ENCODE data around the gene EXOC6B.

Gene EXOC6B

DNA sequence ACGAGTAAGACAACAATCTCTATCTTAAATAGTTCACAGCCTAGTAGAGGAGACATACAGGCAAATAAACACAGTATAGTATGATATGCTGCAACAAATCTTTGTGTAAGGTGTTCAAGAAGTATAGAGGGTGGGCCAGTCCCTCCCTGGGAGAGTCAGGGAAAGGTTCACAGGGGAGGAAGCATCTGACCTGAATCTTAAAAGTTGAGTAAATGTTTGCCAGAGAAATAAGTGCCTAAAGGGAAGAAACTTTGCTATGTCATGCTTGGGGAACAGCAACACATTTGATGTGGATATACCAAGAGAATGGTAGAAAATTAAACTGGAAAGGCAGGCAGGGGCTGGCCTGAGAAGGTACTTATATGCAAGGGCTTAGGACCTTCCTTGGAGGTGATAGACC lies 552.4 kb downstream of the EXOC6B start:
- DNase-seq, result no peak
- Histone ChIP-seq H3K36me3 (replicated peaks; ENCODE audit: insufficient read depth, low read length) (no peaks in the 10 kb centered on the region), H3K27ac (ENCODE audit: low read length) (no peak overlapping the region), H4K20me1 (ENCODE audit: insufficient read depth, low read length) (no peaks in the 10 kb centered on the region), H3K9ac (ENCODE audit: low read length) (no peak overlapping the region), H3K27me3 (replicated peaks; ENCODE audit: insufficient read depth, low read length) (no peaks in the 10 kb centered on the region), H3F3A (ENCODE audit: insufficient read depth, low read length) (no peaks in the 10 kb centered on the region), H3K4me1 (ENCODE audit: low read length) (no peaks in the 10 kb centered on the region), H3K9me2 (replicated peaks; ENCODE audit: insufficient read depth, low read length) (no peaks in the 10 kb centered on the region), H3K79me2 (ENCODE audit: low read length) (no peaks in the 10 kb centered on the region), H3K4me3 (ENCODE audit: low read length) (no peak overlapping the region), H3K4me2 (ENCODE audit: low read depth, low read length) (no peak overlapping the region), H3K9me3 (replicated peaks; ENCODE audit: insufficient read depth, low read length) (no peaks in the 10 kb centered on the region), H2AFZ (ENCODE audit: low read length) (no peak overlapping the region)
- no peak for TF ChIP-seq EZH2phosphoT487 (IDR thresholded peaks at IDR 0.05; ENCODE audit: low read length)
- TF ChIP-seq EZH2 (optimal IDR thresholded peaks at IDR 0.05; ENCODE audit: low read depth, low read length), result no peak
- TF ChIP-seq, protein P1, sequence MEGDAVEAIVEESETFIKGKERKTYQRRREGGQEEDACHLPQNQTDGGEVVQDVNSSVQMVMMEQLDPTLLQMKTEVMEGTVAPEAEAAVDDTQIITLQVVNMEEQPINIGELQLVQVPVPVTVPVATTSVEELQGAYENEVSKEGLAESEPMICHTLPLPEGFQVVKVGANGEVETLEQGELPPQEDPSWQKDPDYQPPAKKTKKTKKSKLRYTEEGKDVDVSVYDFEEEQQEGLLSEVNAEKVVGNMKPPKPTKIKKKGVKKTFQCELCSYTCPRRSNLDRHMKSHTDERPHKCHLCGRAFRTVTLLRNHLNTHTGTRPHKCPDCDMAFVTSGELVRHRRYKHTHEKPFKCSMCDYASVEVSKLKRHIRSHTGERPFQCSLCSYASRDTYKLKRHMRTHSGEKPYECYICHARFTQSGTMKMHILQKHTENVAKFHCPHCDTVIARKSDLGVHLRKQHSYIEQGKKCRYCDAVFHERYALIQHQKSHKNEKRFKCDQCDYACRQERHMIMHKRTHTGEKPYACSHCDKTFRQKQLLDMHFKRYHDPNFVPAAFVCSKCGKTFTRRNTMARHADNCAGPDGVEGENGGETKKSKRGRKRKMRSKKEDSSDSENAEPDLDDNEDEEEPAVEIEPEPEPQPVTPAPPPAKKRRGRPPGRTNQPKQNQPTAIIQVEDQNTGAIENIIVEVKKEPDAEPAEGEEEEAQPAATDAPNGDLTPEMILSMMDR (IDR thresholded peaks at IDR 0.05; ENCODE audit: low read length), result no peak

DNA sequence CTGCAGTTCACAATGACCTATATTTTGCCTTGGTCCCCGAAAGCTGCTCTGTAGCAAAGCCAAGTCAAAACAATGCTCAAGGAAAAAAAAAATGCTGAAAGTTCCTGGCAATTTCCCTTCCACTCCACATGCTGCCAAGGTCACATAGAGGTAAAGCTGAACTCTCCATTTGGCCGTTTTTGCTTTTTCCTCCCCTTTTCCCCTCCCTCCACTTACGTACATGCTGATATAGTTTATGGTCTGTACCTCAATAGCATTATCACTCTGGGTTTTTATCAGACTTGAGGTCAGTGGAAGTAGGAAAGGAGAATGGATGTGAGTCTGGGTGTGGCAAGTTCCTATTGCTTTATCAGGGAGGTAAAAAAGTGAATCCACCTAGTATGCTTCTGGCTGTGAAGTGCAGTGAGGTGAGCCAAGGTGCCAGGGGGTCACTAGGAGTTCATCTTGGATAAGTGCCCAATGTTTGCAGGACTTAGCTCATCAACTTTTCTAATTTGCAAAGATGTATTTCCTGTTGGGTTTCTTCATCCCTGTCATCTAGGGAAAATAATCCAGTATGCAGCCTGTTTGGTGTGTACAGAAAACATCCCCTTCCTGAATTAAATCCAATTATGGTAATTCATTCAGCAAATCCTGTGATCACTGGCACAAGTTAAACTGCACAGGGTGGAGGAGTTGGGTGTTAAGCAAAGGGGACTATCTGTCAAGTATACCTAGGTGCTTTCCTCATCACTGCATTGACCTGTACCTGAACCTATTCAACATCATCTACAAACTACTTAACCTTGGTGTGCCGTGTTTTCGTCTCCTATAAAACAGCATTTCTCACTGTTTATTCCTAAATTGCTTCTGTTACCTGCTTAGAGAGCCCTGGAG lies 553.8 kb downstream of the EXOC6B start:
- no peaks in the 10 kb centered on the region for H3K4me1 ChIP-seq (ENCODE audit: low read length)
- DNase-seq, result no peak

DNA sequence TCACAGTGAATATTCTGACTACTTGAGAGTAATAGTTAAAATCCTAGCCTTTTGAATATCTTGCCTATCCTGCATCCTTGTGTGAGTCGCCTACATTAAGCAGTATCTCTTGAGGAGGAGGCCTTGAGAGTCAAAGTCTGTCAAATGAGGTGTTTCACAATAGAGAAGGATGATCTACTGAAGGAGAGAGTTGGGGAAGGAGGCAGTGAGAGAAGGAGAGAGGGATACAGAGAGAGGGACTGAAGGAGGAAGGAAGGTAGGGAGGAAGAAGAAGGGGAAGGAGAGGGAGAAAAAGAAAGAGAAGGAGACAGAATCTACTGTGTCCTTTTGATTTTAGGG lies 554.6 kb downstream of the EXOC6B start:
- Histone ChIP-seq H3K36me3 (replicated peaks; ENCODE audit: insufficient read depth, low read length) (no peaks in the 10 kb centered on the region), H4K20me1 (ENCODE audit: insufficient read depth, low read length) (no peaks in the 10 kb centered on the region), H3K4me2 (ENCODE audit: low read depth, low read length) (no peak overlapping the region), H3K9me3 (replicated peaks; ENCODE audit: insufficient read depth, low read length) (no peaks in the 10 kb centered on the region), H3K27me3 (replicated peaks; ENCODE audit: insufficient read depth, low read length) (no peaks in the 10 kb centered on the region), H3K4me1 (ENCODE audit: low read length) (no peaks in the 10 kb centered on the region), H3K4me3 (ENCODE audit: low read length) (no peak overlapping the region), H3K9me2 (replicated peaks; ENCODE audit: insufficient read depth, low read length) (no peaks in the 10 kb centered on the region), H3K27ac (ENCODE audit: low read length) (no peak overlapping the region), H3K79me2 (ENCODE audit: low read length) (no peaks in the 10 kb centered on the region), H3F3A (ENCODE audit: insufficient read depth, low read length) (no peaks in the 10 kb centered on the region), H2AFZ (ENCODE audit: low read length) (no peak overlapping the region), H3K9ac (ENCODE audit: low read length) (no peak overlapping the region)
- TF ChIP-seq, protein P1 (IDR thresholded peaks at IDR 0.05; ENCODE audit: low read length), result no peak
- TF ChIP-seq EZH2 (optimal IDR thresholded peaks at IDR 0.05; ENCODE audit: low read depth, low read length) (no peak), EZH2phosphoT487 (IDR thresholded peaks at IDR 0.05; ENCODE audit: low read length) (no peak)
- no peak for DNase-seq

More for the DNA sequence above, 553.8 kb downstream of the EXOC6B start:
- H3K9me3 ChIP-seq (replicated peaks; ENCODE audit: insufficient read depth, low read length), result no peaks in the 10 kb centered on the region
- no peaks in the 10 kb centered on the region for H3K9me2 ChIP-seq (replicated peaks; ENCODE audit: insufficient read depth, low read length)
- no peak overlapping the region for H2AFZ ChIP-seq (ENCODE audit: low read length)
- H3K79me2 ChIP-seq (ENCODE audit: low read length), result no peaks in the 10 kb centered on the region
- H4K20me1 ChIP-seq (ENCODE audit: insufficient read depth, low read length), result no peaks in the 10 kb centered on the region
- TF ChIP-seq EZH2 (optimal IDR thresholded peaks at IDR 0.05; ENCODE audit: low read depth, low read length) (no peak), EZH2phosphoT487 (IDR thresholded peaks at IDR 0.05; ENCODE audit: low read length) (no peak)
- TF ChIP-seq, protein P1 (IDR thresholded peaks at IDR 0.05; ENCODE audit: low read length), result no peak
- H3K4me2 ChIP-seq (ENCODE audit: low read depth, low read length), result no peak overlapping the region
- H3K4me3 ChIP-seq (ENCODE audit: low read length), result no peak overlapping the region
- H3K27me3 ChIP-seq (replicated peaks; ENCODE audit: insufficient read depth, low read length), result no peaks in the 10 kb centered on the region
- H3F3A ChIP-seq (ENCODE audit: insufficient read depth, low read length), result no peaks in the 10 kb centered on the region
- no peak overlapping the region for H3K9ac ChIP-seq (ENCODE audit: low read length)
- H3K27ac ChIP-seq (ENCODE audit: low read length), result no peak overlapping the region
- no peaks in the 10 kb centered on the region for H3K36me3 ChIP-seq (replicated peaks; ENCODE audit: insufficient read depth, low read length)

Measured in MM.1S (cell line).